HEK293T (cell line): ENCODE data around the gene PLSCR5.

Experiments
- CTCF ChIA-PET: fragments of 350-600 bp; formaldehyde crosslinking; extraction: SDS; loops from one replicate; lab custom pipeline; 2021; ENCODE audit warnings: antibody characterized with exemption, inconsistent platforms; lab: Yijun Ruan, JAX
- POLR2A ChIA-PET: fragments of 350-600 bp; formaldehyde crosslinking; extraction: SDS; loops from one replicate; lab custom pipeline; 2020; ENCODE audit warnings: antibody characterized with exemption, inconsistent platforms; lab: Yijun Ruan, JAX
- DNase-seq: peaks from one replicate; pipeline ENCODE4 v3.0.0; 2012; ENCODE audit warnings: mixed read lengths; ENCODE audit errors: extremely low spot score
- ARNT ChIP-seq: fragments of 450-650 bp; IDR thresholded peaks from 2 replicates; pipeline ENCODE4 v1.6.1; 2017; ENCODE audit warnings: mild to moderate bottlenecking
- BHLHE40 ChIP-seq: fragments of 450-650 bp; IDR thresholded peaks from 2 replicates; pipeline ENCODE4 v1.6.1; 2016; ENCODE audit warnings: mild to moderate bottlenecking, moderate library complexity, borderline replicate concordance
- CTBP1 ChIP-seq: fragments of 450-650 bp; IDR thresholded peaks from 2 replicates; pipeline ENCODE4 v1.6.1; 2016; ENCODE audit warnings: borderline replicate concordance
- ELF4 ChIP-seq: fragments of 450-650 bp; IDR thresholded peaks from 2 replicates; pipeline ENCODE4 v1.6.1; 2017; ENCODE audit warnings: antibody characterized with exemption
- FOXA1 ChIP-seq: fragments of 450-650 bp; IDR thresholded peaks from 2 replicates; pipeline ENCODE4 v1.6.1; 2016; ENCODE audit warnings: mild to moderate bottlenecking
- FOXK2 ChIP-seq: fragments of 450-650 bp; IDR thresholded peaks from 2 replicates; pipeline ENCODE4 v1.6.1; 2016; ENCODE audit warnings: mild to moderate bottlenecking
- FOXM1 ChIP-seq: fragments of 450-650 bp; IDR thresholded peaks from 2 replicates; pipeline ENCODE4 v1.6.1; 2017; ENCODE audit warnings: mild to moderate bottlenecking, borderline replicate concordance
- HDGF ChIP-seq: fragments of 450-650 bp; IDR thresholded peaks from 2 replicates; pipeline ENCODE4 v1.6.1; 2017; ENCODE audit warnings: antibody characterized with exemption, borderline replicate concordance
- L3MBTL2 ChIP-seq: fragments of 450-650 bp; conservative IDR thresholded peaks from 2 replicates; pipeline ENCODE4 v1.6.1; 2016; ENCODE audit warnings: mild to moderate bottlenecking
- LEF1 ChIP-seq: fragments of 450-650 bp; IDR thresholded peaks from 2 replicates; pipeline ENCODE4 v1.6.1; 2017; ENCODE audit warnings: mild to moderate bottlenecking, borderline replicate concordance
- NFRKB ChIP-seq: fragments of 450-650 bp; IDR thresholded peaks from 2 replicates; pipeline ENCODE4 v1.6.1; 2016; ENCODE audit warnings: mild to moderate bottlenecking, moderate library complexity
- SP1 ChIP-seq: fragments of 450-650 bp; IDR thresholded peaks from 2 replicates; pipeline ENCODE4 v1.6.1; 2017
- SUZ12 ChIP-seq: fragments of 450-650 bp; IDR thresholded peaks from 2 replicates; pipeline ENCODE4 v1.6.1; 2016; ENCODE audit warnings: mild to moderate bottlenecking
- TARDBP ChIP-seq: fragments of 450-650 bp; IDR thresholded peaks from 2 replicates; pipeline ENCODE4 v1.6.1; 2016
- ZNF384 ChIP-seq: fragments of 450-650 bp; IDR thresholded peaks from 2 replicates; pipeline ENCODE4 v1.6.1; 2016
- TF ChIP-seq, protein P1 (sequence below): fragments of 450-650 bp; IDR thresholded peaks from 2 replicates; pipeline ENCODE4 v1.6.1; 2016

PLSCR5 gene, protein sequence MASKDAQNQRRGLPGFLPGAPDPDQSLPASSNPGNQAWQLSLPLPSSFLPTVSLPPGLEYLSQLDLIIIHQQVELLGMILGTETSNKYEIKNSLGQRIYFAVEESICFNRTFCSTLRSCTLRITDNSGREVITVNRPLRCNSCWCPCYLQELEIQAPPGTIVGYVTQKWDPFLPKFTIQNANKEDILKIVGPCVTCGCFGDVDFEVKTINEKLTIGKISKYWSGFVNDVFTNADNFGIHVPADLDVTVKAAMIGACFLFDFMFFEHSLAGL

DNA sequence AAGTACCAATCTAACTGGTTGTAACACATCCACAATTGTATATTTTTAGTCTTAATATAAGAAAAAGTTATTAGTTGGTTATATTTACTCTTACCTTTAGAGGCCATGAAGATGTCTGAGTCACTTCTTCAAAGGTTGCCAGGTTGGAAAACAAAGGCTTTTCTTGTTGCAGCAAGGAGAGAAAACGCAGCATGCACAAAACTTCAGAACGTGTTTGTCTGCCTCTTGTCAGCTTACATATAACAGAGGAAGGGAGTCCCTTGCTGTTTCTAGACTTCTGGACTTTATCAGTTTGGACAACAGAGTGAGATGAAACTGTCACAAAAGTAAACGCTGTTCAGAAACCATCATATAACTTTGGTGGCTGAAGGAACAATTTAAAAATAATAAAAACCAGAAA lies at the start of gene PLSCR5:
PLSCR5 (minus strand) TSS at position 241 of the 400 bp plus-strand sequence; CDS start at position 107, 134 bp downstream.
- no peak for DNase-seq
- ChIA-PET POLR2A (no interaction called here), CTCF (interaction anchor here (0.8 kb wide), 1 partner anchor 10 kb away, joined by 4 read pairs; no protein-coding TSS in a partner anchor)
- TF ChIP-seq ELF4, result no peak
- no peak for TF ChIP-seq SUZ12
- no peak for TF ChIP-seq CTBP1
- no peak for TF ChIP-seq ARNT
- TF ChIP-seq TARDBP, result no peak
- no peak for TF ChIP-seq SP1
- no peak for TF ChIP-seq NFRKB
- TF ChIP-seq FOXA1, result no peak
- no peak for TF ChIP-seq BHLHE40

DNA sequence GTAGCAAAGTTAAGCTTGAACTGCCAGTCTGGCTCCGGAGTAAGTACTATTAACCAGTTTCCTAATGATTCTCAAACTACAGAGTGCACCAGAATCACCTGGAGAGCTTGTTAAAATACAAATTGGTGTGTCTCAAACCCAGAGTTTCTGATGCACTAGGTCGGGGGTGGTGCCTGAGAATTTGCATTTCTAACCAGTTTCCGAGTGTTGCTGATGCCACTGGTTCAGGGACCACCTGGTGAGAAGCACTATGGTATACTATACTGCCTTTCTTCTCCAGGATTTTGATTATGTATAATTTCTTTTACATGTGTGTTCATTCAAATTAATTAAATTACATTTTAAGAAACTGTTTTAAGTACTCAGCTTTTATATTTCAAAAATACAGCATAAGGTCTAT lies 48.8 kb upstream of the PLSCR5 start:
- TF ChIP-seq FOXA1, result no peak
- no peak for TF ChIP-seq NFRKB
- TF ChIP-seq, protein P1, sequence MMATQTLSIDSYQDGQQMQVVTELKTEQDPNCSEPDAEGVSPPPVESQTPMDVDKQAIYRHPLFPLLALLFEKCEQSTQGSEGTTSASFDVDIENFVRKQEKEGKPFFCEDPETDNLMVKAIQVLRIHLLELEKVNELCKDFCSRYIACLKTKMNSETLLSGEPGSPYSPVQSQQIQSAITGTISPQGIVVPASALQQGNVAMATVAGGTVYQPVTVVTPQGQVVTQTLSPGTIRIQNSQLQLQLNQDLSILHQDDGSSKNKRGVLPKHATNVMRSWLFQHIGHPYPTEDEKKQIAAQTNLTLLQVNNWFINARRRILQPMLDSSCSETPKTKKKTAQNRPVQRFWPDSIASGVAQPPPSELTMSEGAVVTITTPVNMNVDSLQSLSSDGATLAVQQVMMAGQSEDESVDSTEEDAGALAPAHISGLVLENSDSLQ, result no peak
- TF ChIP-seq TARDBP, result no peak
- no peak for TF ChIP-seq LEF1
- no peak for TF ChIP-seq FOXM1
- TF ChIP-seq SP1, result no peak
- no peak for TF ChIP-seq SUZ12
- TF ChIP-seq BHLHE40, result no peak
- TF ChIP-seq ARNT, result no peak
- no peak for TF ChIP-seq L3MBTL2
- no peak for TF ChIP-seq FOXK2
- TF ChIP-seq ZNF384, result no peak
- TF ChIP-seq HDGF, result no peak
- no peak for TF ChIP-seq CTBP1
- no peak for TF ChIP-seq ELF4
- CTCF ChIA-PET, result no interaction called here
- POLR2A ChIA-PET, result no interaction called here
- no peak for DNase-seq

DNA sequence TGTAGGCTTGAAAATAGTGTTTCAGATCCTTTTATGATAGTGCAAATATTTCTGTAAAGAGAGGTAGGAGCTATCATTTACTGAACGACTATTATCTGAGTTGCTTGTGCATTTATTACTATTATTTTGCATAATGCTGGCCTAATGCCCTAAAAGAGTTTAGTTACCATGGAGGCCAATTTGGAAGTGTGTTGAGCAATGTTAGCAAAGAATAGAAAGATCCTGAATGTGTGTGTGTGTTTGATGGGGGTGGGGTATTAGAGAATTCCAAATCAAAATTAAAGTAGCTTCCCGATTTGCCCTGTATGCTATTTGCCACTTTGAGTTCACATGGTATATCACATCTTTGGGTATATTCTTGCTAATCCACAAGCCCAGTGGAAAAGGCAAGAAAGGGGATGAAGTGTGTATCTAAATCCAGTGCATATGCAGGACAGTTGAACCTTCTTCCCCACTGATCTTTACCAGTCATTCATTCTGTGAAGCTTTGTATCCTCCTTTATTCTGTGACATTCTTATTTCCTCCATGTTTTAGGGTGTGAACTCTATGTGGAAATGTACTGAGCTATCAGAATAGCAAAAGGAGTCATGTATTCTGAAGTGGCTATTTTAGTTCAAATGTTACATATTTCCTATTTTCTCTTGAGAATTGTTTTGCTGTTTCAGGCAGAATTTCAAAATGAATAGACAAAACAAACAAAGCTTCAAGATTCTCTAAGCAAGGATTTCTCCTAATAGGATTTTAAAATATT lies 45.7 kb upstream of the PLSCR5 start:
- POLR2A ChIA-PET, result no interaction called here
- CTCF ChIA-PET, result interaction anchor here (0.5 to 1.0 kb wide), 3 partner anchors 10 to 56 kb away, joined by 3 to 5 read pairs (median 5); no protein-coding TSS in a partner anchor
- TF ChIP-seq NFRKB (no peak), L3MBTL2 (no peak), FOXK2 (no peak), SUZ12 (no peak), ELF4 (no peak), SP1 (no peak), FOXA1 (no peak), HDGF (no peak), ZNF384 (no peak), TARDBP (no peak), FOXM1 (no peak), CTBP1 (no peak), BHLHE40 (no peak), ARNT (no peak), LEF1 (no peak)
- TF ChIP-seq, protein P1, result no peak
- no peak for DNase-seq

DNA sequence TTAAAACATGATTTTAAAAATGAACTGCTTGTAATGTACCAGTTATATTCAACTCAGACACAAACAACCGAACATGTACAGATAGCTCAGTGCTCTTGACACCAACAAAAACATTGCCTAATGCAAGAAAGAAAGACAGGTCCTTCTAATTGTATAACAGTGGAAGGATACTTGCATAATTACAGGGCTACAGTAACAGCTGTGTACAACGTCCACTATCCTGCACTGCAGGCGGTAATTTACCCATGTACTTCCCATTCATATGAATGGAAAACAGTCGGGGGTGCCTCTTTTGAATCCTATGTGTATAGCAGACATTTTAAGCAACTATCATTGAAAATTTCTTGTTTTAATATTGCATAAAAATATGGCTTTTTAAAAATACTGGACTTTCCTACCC lies 41.1 kb upstream of the PLSCR5 start:
- POLR2A ChIA-PET, result no interaction called here
- TF ChIP-seq L3MBTL2 (no peak), BHLHE40 (no peak), SUZ12 (no peak), SP1 (no peak), ZNF384 (no peak)
- no peak for DNase-seq
- CTCF ChIA-PET, result no interaction called here

DNA sequence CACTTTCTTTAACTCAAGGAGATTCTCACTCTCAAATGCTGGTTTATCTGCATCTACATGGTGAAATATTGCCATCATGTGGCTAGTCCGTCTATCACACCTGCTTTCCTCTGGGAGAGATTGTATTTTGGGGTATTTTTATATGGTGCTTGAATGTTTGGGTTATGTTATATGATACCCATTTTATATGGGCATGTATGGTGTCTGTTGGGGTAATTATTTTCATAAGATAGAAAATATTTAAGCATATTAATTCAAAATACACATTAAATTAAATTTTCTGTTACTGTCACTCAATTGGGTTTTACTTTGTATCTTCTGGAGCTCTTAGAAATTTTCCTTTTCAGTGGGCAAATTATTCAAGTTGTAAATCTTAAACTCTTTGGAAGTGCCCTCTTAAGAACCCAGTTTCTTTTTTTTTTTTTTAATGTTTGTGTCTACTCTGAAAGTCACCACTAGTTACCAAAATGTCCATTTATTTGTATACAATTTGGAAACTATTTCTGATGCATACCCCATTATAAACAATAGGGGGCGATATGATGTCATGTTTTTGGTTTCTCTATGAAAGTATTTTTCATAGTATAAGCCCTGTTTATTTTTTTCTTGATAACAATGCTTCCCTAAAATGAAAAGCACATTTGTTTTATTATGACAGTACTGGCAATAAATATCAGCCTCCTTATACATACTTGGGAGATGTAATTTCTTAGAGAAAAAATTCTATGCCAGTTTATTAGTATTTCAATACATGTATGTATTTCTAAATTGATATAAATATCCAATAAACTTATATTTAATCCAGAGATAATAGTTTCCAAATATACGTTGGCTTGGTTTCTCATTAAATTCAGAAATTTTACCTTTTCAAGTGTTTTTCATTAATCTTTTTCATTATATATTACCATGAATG lies 36.1 kb upstream of the PLSCR5 start:
- ChIA-PET POLR2A (no interaction called here), CTCF (interaction anchor here (0.6 to 0.7 kb wide), 2 partner anchors 9 to 192 kb away, joined by 5 to 6 read pairs; no protein-coding TSS in a partner anchor)
- DNase-seq, result peak; percentile 21
- peak; percentile 10; the same call in 1 of the 2 replicates for TF ChIP-seq ZNF384
- no peak for TF ChIP-seq FOXK2

DNA sequence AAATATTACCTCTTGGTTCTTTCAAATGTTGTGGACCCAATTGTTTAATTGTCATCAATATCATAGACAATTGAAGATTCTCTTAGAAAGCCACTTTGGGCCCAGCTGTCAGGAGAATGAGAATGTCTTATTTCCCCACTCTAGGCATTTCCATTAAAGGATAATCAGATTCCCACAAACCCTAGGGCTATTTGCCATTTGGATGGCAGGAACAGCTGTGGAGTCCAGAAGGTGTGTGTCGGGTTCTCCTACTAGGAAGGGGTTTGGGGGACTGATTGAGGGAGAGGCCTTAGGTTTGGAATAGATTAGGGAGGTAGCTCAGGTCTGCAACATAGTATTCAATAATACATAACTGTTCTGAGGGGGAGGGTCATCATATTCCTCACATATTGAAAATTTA lies 35.2 kb upstream of the PLSCR5 start:
- ChIA-PET CTCF (no interaction called here), POLR2A (no interaction called here)
- TF ChIP-seq ZNF384, result no peak
- no peak for DNase-seq
